Endothelial cell of umbilical vein (primary cell): ENCODE measurements around the gene PRR5L. TPM values are rescaled to one million over a fixed set of nuclear protein-coding genes. Genes with fewer than 3 reads are reported as not detected.

Experiments used
- BruUV-seq: library from RNA; stranded (reverse); fragments of 400-500 nt; replicated peaks from 2 replicates; lab custom pipeline; 2021; lab: Mats Ljungman, UMichigan
- CTCF ChIA-PET: fragments of 300-600, 350-600 bp; sonication (Branson Sonifier 250); formaldehyde crosslinking; loops from one replicate; lab custom pipeline; 2021; ENCODE audit warnings: antibody characterized with exemption, inconsistent platforms; lab: Charles Lee
- POLR2A ChIA-PET: fragments of 300-600, 350-600 bp; sonication (Branson Sonifier 250); formaldehyde crosslinking; loops from one replicate; lab custom pipeline; 2021; ENCODE audit warnings: antibody characterized with exemption, inconsistent platforms; lab: Charles Lee
- DNase-seq: peaks from one replicate; pipeline ENCODE4 v3.0.0-alpha.2; 2011; ENCODE audit warnings: low read depth, low spot score
- FAIRE-seq: peaks from 2 replicates; lab custom pipeline; 2011; peaks lifted over from hg19 to GRCh38; lab: Jason Lieb, UNC
- H2AFZ ChIP-seq: 2 replicates; pipeline ENCODE4 v1.6.0; 2012; ENCODE audit warnings: low read depth, low read length, control low read depth, inconsistent platforms
- H3K27ac ChIP-seq: 2 replicates; pipeline ENCODE4 v1.5.1; 2011; ENCODE audit warnings: low read depth, mild to moderate bottlenecking, control low read depth, low read length, moderate library complexity; ENCODE audit not compliant: insufficient read depth
- H3K27me3 ChIP-seq, 2 experiments: 2 replicates each; pipeline versions ENCODE4 v1.6.0 to v1.6.1; 2011; ENCODE audit warnings: low read length in 2 of 2, mixed read lengths in 1 of 2; ENCODE audit not compliant: control insufficient read depth in 2 of 2, insufficient read depth in 2 of 2
- H3K36me3 ChIP-seq, 2 experiments: 2 replicates in 1 of 2; 3 replicates in 1 of 2; pipeline ENCODE4 v1.5.1; 2011; ENCODE audit warnings: low read length in 2 of 2, mild to moderate bottlenecking in 1 of 2, moderate library complexity in 1 of 2; ENCODE audit not compliant: control insufficient read depth in 2 of 2, insufficient read depth in 2 of 2; ENCODE audit errors: extremely low read depth in 1 of 2
- H3K4me1 ChIP-seq: 3 replicates; pipeline ENCODE4 v1.5.1; 2011; ENCODE audit warnings: mild to moderate bottlenecking, low read length; ENCODE audit not compliant: control insufficient read depth, insufficient read depth; ENCODE audit errors: extremely low read depth
- H3K4me2 ChIP-seq: 2 replicates; pipeline ENCODE4 v1.6.1; 2011; ENCODE audit warnings: low read length, control low read depth, mixed read lengths; ENCODE audit not compliant: insufficient read depth
- H3K4me3 ChIP-seq, 3 experiments: fragments of 200-600 bp in 1 of 3; sonication (generic), shearing (Covaris generic) in 1 of 3; replicated peaks in 1 of 3; 2 replicates each; pipeline ENCODE4 v1.5.1; 2011 to 2016; ENCODE audit warnings: control low read depth in 3 of 3, low read length in 3 of 3, mild to moderate bottlenecking in 2 of 3, inconsistent platforms in 1 of 3, low read depth in 1 of 3, moderate library complexity in 1 of 3; ENCODE audit not compliant: insufficient read depth in 1 of 3
- H3K79me2 ChIP-seq: 2 replicates; pipeline ENCODE4 v1.6.0; 2012; ENCODE audit warnings: low read length, inconsistent platforms; ENCODE audit not compliant: control insufficient read depth, insufficient read depth
- H3K9ac ChIP-seq: replicated peaks from 2 replicates; pipeline ENCODE3; 2011; ENCODE audit warnings: low read length, control low read depth; ENCODE audit not compliant: insufficient read depth; ENCODE audit errors: extremely low read depth
- H3K9me1 ChIP-seq: replicated peaks from 3 replicates; pipeline ENCODE4 v1.6.0; 2011; ENCODE audit warnings: mild to moderate bottlenecking, low read length; ENCODE audit not compliant: control insufficient read depth, insufficient read depth; ENCODE audit errors: extremely low read depth
- H3K9me3 ChIP-seq: replicated peaks from 2 replicates; pipeline ENCODE4 v1.5.1; 2012; ENCODE audit warnings: low read length, inconsistent platforms; ENCODE audit not compliant: control insufficient read depth, insufficient read depth
- H4K20me1 ChIP-seq: replicated peaks from 2 replicates; pipeline ENCODE3; 2011; ENCODE audit warnings: mild to moderate bottlenecking, low read length; ENCODE audit not compliant: control insufficient read depth, insufficient read depth; ENCODE audit errors: extremely low read depth
- EZH2 ChIP-seq: IDR thresholded peaks from 2 replicates; pipeline ENCODE4 v1.6.1; 2012; ENCODE audit warnings: borderline replicate concordance, low read depth, mild to moderate bottlenecking, moderate library complexity, low read length, inconsistent platforms; ENCODE audit not compliant: severe bottlenecking
- FOS ChIP-seq: IDR thresholded peaks from 2 replicates; pipeline ENCODE4 v1.6.1; 2011; ENCODE audit warnings: mild to moderate bottlenecking, low read length, moderate library complexity, borderline replicate concordance; ENCODE audit not compliant: insufficient read depth
- GATA2 ChIP-seq: IDR thresholded peaks from 2 replicates; pipeline ENCODE4 v1.7.0; 2011; ENCODE audit warnings: low read depth, mild to moderate bottlenecking, moderate library complexity, mixed read lengths, low read length; ENCODE audit not compliant: insufficient read length, insufficient read depth
- MYC ChIP-seq: IDR thresholded peaks from one replicate; pipeline ENCODE4 v1.6.1; 2011; ENCODE audit warnings: mild to moderate bottlenecking, low read depth, low read length
- POLR2A ChIP-seq: IDR thresholded peaks from 2 replicates; pipeline ENCODE4 v1.6.1; 2012; ENCODE audit warnings: low read depth, mild to moderate bottlenecking, control low read depth, low read length
- POLR2AphosphoS5 ChIP-seq: IDR thresholded peaks from 2 replicates; pipeline ENCODE4 v1.6.1; 2012; ENCODE audit warnings: low read depth, mild to moderate bottlenecking, control low read depth, low read length, moderate library complexity; ENCODE audit not compliant: insufficient read depth
- dilution Hi-C: fragments of 300-500 bp; cut with MboI; formaldehyde crosslinking; loops from one replicate; pipeline ENCODE4 v1.15.0; 2019; ENCODE audit warnings: low sequenced_read_pairs; ENCODE audit not compliant: extremely low pct_ligation_motif_present
- intact Hi-C: fragments of 100-400 bp; cut with micrococcal nuclease; formaldehyde crosslinking; loops from one replicate; pipeline ENCODE4 v1.10.0; 2022
- polyA plus RNA-seq, 4 experiments: library from polyadenylated mRNA; depleted of rRNA in 3 of 4; stranded (reverse) in 3 of 4; unstranded in 1 of 4; fragments of >200 nt; gene quantifications; 2 replicates each; pipeline versions ENCODE4 v1.2.1 to v1.2.3, GENCODE V29; 2011 to 2012; ENCODE audit warnings: missing spikeins in 1 of 4
- total RNA-seq: library from RNA; stranded (reverse); gene quantifications from 2 replicates; pipeline ENCODE4 v1.2.3, GENCODE V29; 2021
- TF ChIP-seq, protein P1 (sequence below): IDR thresholded peaks from 2 replicates; pipeline ENCODE4 v1.6.1; 2011; ENCODE audit not compliant: insufficient read depth, insufficient read length

The PRR5L gene
- total and polyA plus RNA-seq, 2 donors (not counting 3 experiments of a cell fraction or from before 2014, with no cell fraction given) = 2.5 to 6.1 TPM

DNA sequence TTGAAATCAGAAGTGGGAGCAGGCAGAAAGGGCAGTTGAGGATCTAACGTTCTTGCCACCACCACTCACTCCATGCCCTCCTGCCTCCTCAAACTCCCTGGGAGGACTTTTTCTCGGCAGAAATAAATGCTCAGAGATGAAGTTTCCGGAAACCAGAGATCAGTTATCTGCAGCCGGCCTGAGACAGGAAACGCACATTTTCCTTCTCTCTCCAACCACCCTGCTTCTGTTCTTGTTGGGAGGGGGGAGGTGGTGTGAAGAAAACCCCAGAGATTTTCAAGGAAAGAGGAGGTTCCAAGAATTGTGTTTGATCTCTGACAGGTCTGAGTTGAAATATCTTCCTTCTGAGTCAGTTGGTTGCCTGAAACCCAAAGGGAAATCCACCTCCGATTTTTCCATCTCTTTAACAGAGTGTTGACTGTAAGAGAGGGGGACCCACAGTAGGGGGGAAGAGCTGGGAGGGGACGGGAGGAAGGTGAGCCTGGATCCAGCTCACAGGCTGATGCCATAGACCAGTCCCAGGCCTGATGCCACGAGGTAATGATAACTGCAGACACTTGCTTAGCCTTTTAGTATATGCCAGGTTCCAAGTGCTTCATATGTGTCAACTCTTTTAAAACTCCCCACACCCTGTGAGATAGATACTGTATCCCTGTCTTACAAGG, 113.2 kb downstream of the PRR5L start:
- no peaks in the 10 kb centered on the region for H3K9me1 ChIP-seq
- no peaks in the 10 kb centered on the region for H4K20me1 ChIP-seq
- BruUV-seq = no TSS peak
- no peaks in the 10 kb centered on the region for H3K27me3 ChIP-seq
- dilution Hi-C loops (no loop called here), intact Hi-C loops (loop anchor here (2.0 kb wide), 1 partner anchor 32 kb away; no protein-coding TSS in a partner anchor)
- H3K4me2 ChIP-seq = peak overlapping the region; percentile 32
- no peaks in the 10 kb centered on the region for H3K79me2 ChIP-seq
- FAIRE-seq (peak; percentile 87), DNase-seq (peak; percentile 65)
- CTCF ChIA-PET = interaction anchor here (1.4 to 2.2 kb wide), 2 partner anchors 11 to 33 kb away, joined by 4 to 6 read pairs; no protein-coding TSS in a partner anchor
- H3K36me3 ChIP-seq = no peaks in the 10 kb centered on the region
- peak overlapping the region; percentile 9 for H3K27ac ChIP-seq
- peak; percentile 51 for TF ChIP-seq POLR2AphosphoS5
- no peak for TF ChIP-seq FOS
- peak; percentile 85 for TF ChIP-seq GATA2
- TF ChIP-seq POLR2A = peak; percentile 39
- TF ChIP-seq, protein P1, sequence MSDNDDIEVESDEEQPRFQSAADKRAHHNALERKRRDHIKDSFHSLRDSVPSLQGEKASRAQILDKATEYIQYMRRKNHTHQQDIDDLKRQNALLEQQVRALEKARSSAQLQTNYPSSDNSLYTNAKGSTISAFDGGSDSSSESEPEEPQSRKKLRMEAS = no peak
- POLR2A ChIA-PET = no interaction called here
- H3K9ac ChIP-seq = no peak overlapping the region
- peaks cover 43% of the 10 kb centered on the region for H3K4me1 ChIP-seq
- no peak overlapping the region for H3K4me3 ChIP-seq
- H2AFZ ChIP-seq = peak overlapping the region; percentile 32
- no peaks in the 10 kb centered on the region for H3K9me3 ChIP-seq

DNA sequence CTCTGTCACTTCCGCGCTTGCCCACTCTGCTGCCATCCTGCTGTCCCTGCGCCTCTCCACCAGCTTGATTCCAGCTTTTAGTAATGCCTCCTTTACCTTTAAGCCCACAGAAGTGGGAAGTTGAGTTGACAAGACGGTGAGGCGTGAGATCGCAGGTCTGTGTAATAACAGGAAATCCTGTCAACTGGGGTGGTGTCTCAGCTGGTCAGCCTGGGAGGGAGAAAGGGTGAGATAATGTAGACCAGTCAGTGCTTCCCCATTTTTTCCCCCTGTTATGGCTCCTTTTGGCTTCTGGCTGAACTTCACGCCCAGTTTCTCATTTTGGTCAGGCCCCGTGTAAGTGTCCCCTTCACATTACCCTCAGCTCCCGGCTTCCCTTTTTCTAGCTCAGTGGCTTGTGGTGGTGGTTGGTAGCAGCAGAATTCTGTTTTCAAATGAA, 115.1 kb downstream of the PRR5L start:
- Histone ChIP-seq H3K4me2 (peak overlapping the region; percentile 30), H3K9me1 (no peaks in the 10 kb centered on the region), H3K27me3 (no peaks in the 10 kb centered on the region), H3K4me3 (no peak overlapping the region), H4K20me1 (no peaks in the 10 kb centered on the region), H3K9me3 (no peaks in the 10 kb centered on the region), H3K36me3 (no peaks in the 10 kb centered on the region), H3K9ac (no peak overlapping the region), H3K27ac (peak overlapping the region; percentile 26), H2AFZ (peak overlapping the region; percentile 7), H3K4me1 (peaks cover 30% of the 10 kb centered on the region), H3K79me2 (no peaks in the 10 kb centered on the region)
- dilution Hi-C loops (no loop called here), intact Hi-C loops (loop anchor here (2.0 kb wide), 1 partner anchor 20 kb away; no protein-coding TSS in a partner anchor)
- BruUV-seq = no TSS peak
- FAIRE-seq (no peak), DNase-seq (peak; percentile 44)
- TF ChIP-seq FOS (no peak), MYC (no peak), EZH2 (no peak), GATA2 (peak; percentile 7)
- CTCF ChIA-PET = interaction anchor here (0.8 to 2.3 kb wide), 6 partner anchors 9 to 68 kb away, joined by 3 to 14 read pairs (median 3); no protein-coding TSS in a partner anchor
- POLR2A ChIA-PET = no interaction called here
